GM13976 (cell line): ENCODE data around the gene KERA.

Experiments used
- DNase-seq: peaks from one replicate; pipeline ENCODE4 v3.0.0; 2012; ENCODE audit warnings: low spot score
- in situ Hi-C: fragments of 300-500 bp; cut with MboI; formaldehyde crosslinking; loops from one replicate; pipeline ENCODE4 v1.12.0; 2022; ENCODE audit warnings: low sequenced_read_pairs, mixed read lengths, inconsistent platforms; ENCODE audit not compliant: unreplicated experiment
- TF ChIP-seq, protein P1 (sequence below): IDR thresholded peaks from 2 replicates; pipeline ENCODE4 v1.5.1; 2012; ENCODE audit warnings: borderline replicate concordance, mild to moderate bottlenecking; ENCODE audit not compliant: insufficient read depth; ENCODE audit errors: extremely low read depth, missing control alignments, control extremely low read depth

The KERA gene

DNA sequence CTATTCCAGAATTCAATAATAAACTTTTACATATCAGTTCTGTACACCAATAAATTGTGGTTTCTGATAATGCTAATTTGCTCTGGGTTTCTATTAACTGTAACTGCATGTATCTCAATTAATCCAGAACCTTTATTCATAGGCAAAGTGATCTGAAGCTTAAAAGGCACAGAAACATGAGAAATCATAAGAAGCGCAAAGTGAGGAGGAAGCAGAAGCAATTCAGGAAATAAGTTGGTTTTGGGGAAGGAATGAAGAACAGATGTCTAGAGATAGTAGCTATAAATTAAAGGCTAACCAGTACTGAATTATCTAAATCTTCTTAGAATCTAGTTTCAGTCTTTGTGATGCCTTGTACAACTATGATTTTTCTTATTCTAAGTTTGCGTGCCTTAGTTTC lies 24.6 kb downstream of the KERA start:
- TF ChIP-seq, protein P1, sequence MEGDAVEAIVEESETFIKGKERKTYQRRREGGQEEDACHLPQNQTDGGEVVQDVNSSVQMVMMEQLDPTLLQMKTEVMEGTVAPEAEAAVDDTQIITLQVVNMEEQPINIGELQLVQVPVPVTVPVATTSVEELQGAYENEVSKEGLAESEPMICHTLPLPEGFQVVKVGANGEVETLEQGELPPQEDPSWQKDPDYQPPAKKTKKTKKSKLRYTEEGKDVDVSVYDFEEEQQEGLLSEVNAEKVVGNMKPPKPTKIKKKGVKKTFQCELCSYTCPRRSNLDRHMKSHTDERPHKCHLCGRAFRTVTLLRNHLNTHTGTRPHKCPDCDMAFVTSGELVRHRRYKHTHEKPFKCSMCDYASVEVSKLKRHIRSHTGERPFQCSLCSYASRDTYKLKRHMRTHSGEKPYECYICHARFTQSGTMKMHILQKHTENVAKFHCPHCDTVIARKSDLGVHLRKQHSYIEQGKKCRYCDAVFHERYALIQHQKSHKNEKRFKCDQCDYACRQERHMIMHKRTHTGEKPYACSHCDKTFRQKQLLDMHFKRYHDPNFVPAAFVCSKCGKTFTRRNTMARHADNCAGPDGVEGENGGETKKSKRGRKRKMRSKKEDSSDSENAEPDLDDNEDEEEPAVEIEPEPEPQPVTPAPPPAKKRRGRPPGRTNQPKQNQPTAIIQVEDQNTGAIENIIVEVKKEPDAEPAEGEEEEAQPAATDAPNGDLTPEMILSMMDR = no peak
- in situ Hi-C loops = no loop called here

DNA sequence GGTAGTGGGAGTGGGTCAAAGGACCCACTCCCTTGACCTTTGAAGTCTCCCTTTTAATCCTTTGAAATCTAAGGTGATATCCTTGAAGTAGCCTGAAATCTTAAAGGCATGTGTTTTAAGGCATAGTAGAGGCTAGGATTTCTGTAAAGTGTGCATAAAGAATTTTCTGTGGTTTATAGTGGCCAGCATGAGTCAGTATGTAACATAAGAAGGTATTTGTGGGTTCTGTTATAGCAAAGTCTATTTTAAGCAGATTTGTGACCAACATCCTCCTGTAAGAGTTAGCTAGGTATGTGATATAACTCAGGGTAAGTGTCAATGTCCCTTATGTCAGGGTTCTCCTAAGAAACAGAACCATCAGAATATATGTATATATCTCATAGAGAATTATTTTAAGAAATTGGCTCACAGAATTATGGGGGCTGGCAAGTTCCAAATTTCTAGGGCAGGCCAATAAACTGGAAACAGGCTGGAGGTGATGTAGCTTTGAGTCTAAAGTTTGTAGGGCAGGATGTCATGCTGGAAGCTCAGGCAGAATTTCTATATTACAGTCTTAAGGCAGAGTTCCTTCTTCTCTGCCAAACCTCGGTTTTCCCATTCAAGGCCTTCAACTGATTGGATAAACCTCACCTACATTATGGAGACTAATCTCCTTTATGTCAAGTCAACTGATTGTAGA lies 34.4 kb downstream of the KERA start:
- in situ Hi-C loops = no loop called here
- TF ChIP-seq, protein P1 = no peak
- no peak for DNase-seq

More for the DNA sequence above, 24.6 kb downstream of the KERA start:
- no peak for DNase-seq

DNA sequence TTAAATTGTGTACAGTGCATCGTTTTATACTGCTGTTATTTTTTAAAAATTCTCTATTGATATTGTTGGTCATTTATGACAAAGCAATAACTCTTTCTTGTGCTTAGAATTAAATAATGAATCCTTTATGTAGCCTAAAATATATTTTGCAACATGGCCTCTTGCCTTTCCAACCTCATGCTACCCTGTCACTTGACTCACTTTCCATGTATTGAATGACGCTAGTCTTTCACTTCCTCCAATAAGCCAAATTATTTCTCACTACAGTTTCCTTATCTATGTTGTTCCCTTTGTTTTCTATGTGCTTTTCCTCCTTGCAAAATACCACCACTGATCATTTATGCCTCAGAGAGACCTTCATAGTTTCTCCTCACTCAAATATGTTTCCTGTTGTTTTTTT lies 36.7 kb downstream of the KERA start:
- in situ Hi-C loops = no loop called here
- no peak for DNase-seq

DNA sequence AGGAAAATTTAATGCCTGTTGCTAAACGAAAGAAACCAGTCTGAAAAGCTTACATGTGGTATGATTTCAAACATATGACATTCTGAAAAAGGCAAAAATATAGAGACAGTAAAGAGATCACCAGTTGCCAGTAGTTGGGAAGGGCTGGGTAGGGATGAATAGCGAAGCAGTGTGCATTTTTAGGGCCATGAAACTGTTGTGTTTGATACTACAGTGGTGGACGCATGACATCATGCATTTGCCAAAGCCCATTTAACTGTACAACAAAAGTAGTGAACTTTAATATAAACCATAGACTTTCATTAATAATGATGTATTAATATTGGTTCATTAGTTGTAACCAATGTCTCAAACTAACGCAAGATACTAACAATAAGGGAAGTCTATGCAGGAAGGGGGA lies 38.4 kb downstream of the KERA start:
- no peak for DNase-seq
- TF ChIP-seq, protein P1 = no peak
- in situ Hi-C loops = no loop called here

More for the DNA sequence above, 36.7 kb downstream of the KERA start:
- TF ChIP-seq, protein P1 = no peak

DNA sequence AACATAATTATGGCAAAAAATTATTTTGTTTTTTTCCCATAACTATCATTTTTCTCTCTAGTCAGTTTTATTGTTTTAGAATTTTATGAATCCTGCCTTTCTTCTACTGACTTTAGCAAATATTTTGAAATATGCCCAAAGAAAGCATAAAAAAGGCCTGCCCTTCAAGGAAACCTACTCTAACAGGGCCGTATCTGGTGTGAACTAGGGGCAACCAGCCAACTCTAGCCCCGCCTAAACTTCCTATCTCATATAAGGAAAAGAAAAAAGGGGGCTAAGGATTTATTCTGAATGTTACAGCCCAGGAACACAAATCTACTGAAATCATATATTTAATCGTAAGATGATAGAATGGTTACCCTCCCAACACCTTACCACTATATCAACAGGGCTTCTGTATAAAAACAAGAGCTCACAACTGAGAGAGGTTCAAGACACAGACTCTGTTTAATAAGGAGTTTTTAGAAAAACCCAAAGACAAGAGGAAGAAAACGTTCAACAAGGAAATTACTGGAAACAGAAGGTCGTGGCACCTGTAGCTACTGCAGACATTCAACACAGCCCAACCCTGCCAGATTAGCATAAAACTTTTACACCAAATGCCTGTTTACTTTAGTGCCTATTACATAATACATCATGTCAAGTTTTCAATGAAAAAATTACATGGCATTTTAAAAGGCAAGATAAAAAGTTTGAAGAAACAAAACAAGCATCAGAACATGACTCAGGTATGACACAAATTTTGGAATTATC lies 40.1 kb downstream of the KERA start:
- no peak for DNase-seq
- in situ Hi-C loops = no loop called here
- TF ChIP-seq, protein P1 = no peak

DNA sequence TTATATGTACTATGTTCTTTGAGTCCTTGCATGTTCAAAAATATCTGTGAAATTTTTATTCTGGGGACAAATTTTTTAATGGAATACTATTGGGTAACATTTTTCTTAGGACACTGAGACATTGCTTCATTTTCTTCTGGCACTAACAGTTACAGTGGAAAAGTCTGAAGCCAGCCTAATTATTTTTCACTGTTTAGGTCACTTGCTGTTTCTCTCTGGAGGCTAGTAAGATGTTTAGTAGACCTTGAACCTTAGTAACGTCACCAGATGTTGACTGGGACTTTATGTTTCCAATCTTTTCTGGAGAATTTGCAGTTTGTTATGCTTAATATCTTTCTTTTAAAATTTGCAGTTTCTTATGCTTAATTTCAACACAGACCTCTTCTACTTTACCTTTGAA lies 40.8 kb downstream of the KERA start:
- TF ChIP-seq, protein P1 = no peak
- in situ Hi-C loops = no loop called here

More for the DNA sequence above, 40.8 kb downstream of the KERA start:
- DNase-seq = no peak
